NAMALWA (cell line): ENCODE measurements around the gene ARID5A.
A peak's percentile ranks its signal among the peaks of the same experiment; 100 is the strongest.
"Not testable (repeated sequence)": the region's sequence is repeated elsewhere in the genome, so short reads cannot be mapped to it uniquely, and the experiment has no call there.

Experiments
- DNase-seq: peaks from one replicate; pipeline ENCODE4 v3.0.0-alpha.2; 2015; ENCODE audit warnings: low spot score

ARID5A gene

GRCh38 chr2:96541398-96542152 lies 5.0 kb downstream of the ARID5A start:
- no peak for DNase-seq

GRCh38 chr2:96542357-96542977 lies 5.9 kb downstream of the ARID5A start:
- DNase-seq = no peak

- DNase-seq = no peak
These were observed 9.8 kb downstream of the ARID5A start for GRCh38 chr2:96546321-96546720.

GRCh38 chr2:96546797-96547196 lies 10.2 kb downstream of the ARID5A start:
- DNase-seq = no peak

- no peak for DNase-seq
These were observed 10.7 kb downstream of the ARID5A start for GRCh38 chr2:96547203-96547641.

GRCh38 chr2:96547731-96548171 lies 11.2 kb downstream of the ARID5A start:
- no peak for DNase-seq

GRCh38 chr2:96548558-96549465 lies 12.3 kb downstream of the ARID5A start:
- DNase-seq = no peak

GRCh38 chr2:96549466-96549785 lies 12.9 kb downstream of the ARID5A start:
- no peak for DNase-seq

- DNase-seq = no peak
These were observed 13.6 kb downstream of the ARID5A start for GRCh38 chr2:96549967-96550786.

- no peak for DNase-seq
These were observed 14.4 kb downstream of the ARID5A start for GRCh38 chr2:96550787-96551604.

GRCh38 chr2:96551605-96552314 lies 15.2 kb downstream of the ARID5A start:
- no peak for DNase-seq

- no peak for DNase-seq
These were observed 16.0 kb downstream of the ARID5A start for GRCh38 chr2:96552315-96553175.

- DNase-seq = no peak
These were observed 16.8 kb downstream of the ARID5A start for GRCh38 chr2:96553176-96553956.

- DNase-seq = not testable (repeated sequence)
These were observed 17.4 kb downstream of the ARID5A start for GRCh38 chr2:96553957-96554292.

- peak; percentile 68 for DNase-seq
These were observed 18.0 kb downstream of the ARID5A start for GRCh38 chr2:96554293-96555145.

GRCh38 chr2:96555146-96555610 lies 18.6 kb downstream of the ARID5A start:
- no peak for DNase-seq
